Lung (tissue), 16 donors: ENCODE results near the gene GASK1B. TPM values are rescaled to one million over a fixed set of nuclear protein-coding genes. Genes with fewer than 3 reads are reported as not detected.
A peak's percentile ranks its signal among the peaks of the same experiment; 100 is the strongest.

ENCODE experiments used
- ATAC-seq: fragments of 200-7000 bp; cut with Tn5 transposase; one replicate; pipeline ENCODE4 v1.9.1; 2020; ENCODE audit warnings: moderate number of reproducible peaks; ENCODE audit not compliant: insufficient read depth, low FRiP score
- DNase-seq, 3 donors: peaks; one replicate each; pipeline ENCODE4 v3.0.0-alpha.2; 2013 to 2017
- H3K27ac ChIP-seq, 2 donors: one replicate each; pipeline ENCODE4 v1.5.1; 2013; ENCODE audit warnings: mild to moderate bottlenecking in 2 of 2, moderate library complexity in 2 of 2, control low read depth in 1 of 2, inconsistent platforms in 1 of 2, low read depth in 1 of 2, low read length in 1 of 2
- H3K27me3 ChIP-seq, 3 donors: one replicate each; pipeline ENCODE4 v1.5.1; 2013; ENCODE audit warnings: low read length in 2 of 3; ENCODE audit not compliant: control insufficient read depth in 3 of 3, insufficient read depth in 3 of 3
- H3K36me3 ChIP-seq, 4 donors: one replicate each; pipeline ENCODE4 v1.5.1; 2013; ENCODE audit warnings: low read length in 4 of 4, mild to moderate bottlenecking in 1 of 4, moderate library complexity in 1 of 4; ENCODE audit not compliant: control insufficient read depth in 4 of 4, insufficient read depth in 4 of 4
- H3K4me1 ChIP-seq, 5 donors: one replicate each; pipeline ENCODE4 v1.5.1; 2013; ENCODE audit warnings: low read length in 5 of 5, mild to moderate bottlenecking in 2 of 5, moderate library complexity in 1 of 5; ENCODE audit not compliant: control insufficient read depth in 5 of 5, insufficient read depth in 5 of 5
- H3K4me3 ChIP-seq: one replicate; pipeline ENCODE4 v1.5.1; 2013; ENCODE audit warnings: mild to moderate bottlenecking, control low read depth, moderate library complexity
- H3K9ac ChIP-seq, 2 donors: one replicate each; pipeline ENCODE4 v1.5.1; 2013; ENCODE audit warnings: low read length in 2 of 2, control low read depth in 1 of 2; ENCODE audit not compliant: insufficient read depth in 1 of 2
- H3K9me3 ChIP-seq, 4 donors: one replicate each; pipeline ENCODE4 v1.5.1; 2013; ENCODE audit warnings: low read length in 3 of 4, mild to moderate bottlenecking in 1 of 4, moderate library complexity in 1 of 4; ENCODE audit not compliant: control insufficient read depth in 4 of 4, insufficient read depth in 3 of 4
- CTCF ChIP-seq: IDR thresholded peaks from 2 replicates; pipeline ENCODE4 v1.5.1; 2012; ENCODE audit warnings: mild to moderate bottlenecking; ENCODE audit errors: control extremely low read depth, extremely low read depth
- WGBS, 2 donors: extraction: QIAGEN DNeasy Blood & Tissue Kit; methylation state at CpG; one replicate each; pipeline ENCODE4 v1.1.7; 2013; 5-methylcytosine and 5-hydroxymethylcytosine counted together
- long read RNA-seq, 5 donors: transcript quantifications; one replicate each; lab custom pipeline, GENCODE V29; 2026
- polyA plus RNA-seq, 2 donors: library from polyadenylated mRNA; stranded (reverse); fragments of 200-250 nt; gene quantifications; one replicate each; pipeline ENCODE4 v1.2.1, GENCODE V29; 2013
- total RNA-seq, 2 donors: library from RNA; depleted of rRNA in 1 of 2; stranded (reverse); fragments of >200 nt in 1 of 2; gene quantifications; one replicate each; pipeline ENCODE4 v1.2.1, GENCODE V29; 2014 to 2021
- donor health status: control.
- donor health status: control.
- donor health status: Bipolar disorder and iron deficiency.
- donor health status: healthy.
- donor health status: DM: yes; HTN: yes; CAD: no.

Gene GASK1B
- total RNA-seq (10 to 100 TPM; 33.0 to 36.6 TPM), polyA plus RNA-seq (10 to 100 TPM in 1 of 2 donors, 1 to 10 TPM in 1; 3.2 to 27.4 TPM)
- long read RNA-seq, donor 1, partial matches to known transcripts = 0 of 1 reads
- long read RNA-seq, donor 1, other reads (novel, unspliced or antisense) = 0 of 1 reads
- long read RNA-seq, donor 2 = 0 reads
- long read RNA-seq, donor 3 = 0 reads
- long read RNA-seq, donor 4, full-length matches to known transcripts = 2 of 2 reads
- long read RNA-seq, donor 4, partial matches to known transcripts = 0 of 2 reads
- long read RNA-seq, donor 4, other reads (novel, unspliced or antisense) = 0 of 2 reads
- long read RNA-seq, donor 5 = 0 reads

GRCh38 chr4:158172261-158173258 lies at the start of gene GASK1B:
TSS of gene GASK1B (minus strand) at chr4:158173025. CDS start at chr4:158171375, 1,650 bp downstream.
- H3K4me3 ChIP-seq = no peak within 1 kb of the TSS
- DNase-seq = peak; percentile 35 to 78 (median 76)

GRCh38 chr4:158219623-158220022 lies 46.8 kb upstream of the GASK1B start:
- Histone ChIP-seq H3K4me3 (no peak overlapping the region), H3K36me3 (peaks cover 0 to 15% (median 2%) of the 10 kb centered on the region in 4 donors), H3K27me3 (no peaks in the 10 kb centered on the region), H3K9me3 (no peaks in the 10 kb centered on the region), H3K4me1 (peaks cover 0 to 5% (median 0%) of the 10 kb centered on the region in 5 donors), H3K27ac (no peak overlapping the region), H3K9ac (no peak overlapping the region)
- WGBS, 2 donors = 84 to 90% methylated on average over 1 of the region's 1 CpG
- no peak for ATAC-seq
- no peak for DNase-seq
- no peak for TF ChIP-seq CTCF

More at GRCh38 chr4:158172261-158173258, at the start of gene GASK1B:
- H3K4me1 ChIP-seq = peaks cover 0 to 19% (median 9%) of the 10 kb centered on the region in 5 donors
- ATAC-seq = peak; percentile 41
- H3K9ac ChIP-seq = peak within 1 kb of the TSS in 1 of 2 donors; percentile 59
- TF ChIP-seq CTCF = peak; percentile 30
- no peaks in the 10 kb centered on the region for H3K9me3 ChIP-seq
- H3K36me3 ChIP-seq = no peaks in the 10 kb centered on the region
- H3K27ac ChIP-seq = peak within 1 kb of the TSS; percentile 56 to 91
- 7 to 11% methylated on average over 12 of the region's 12 CpGs for WGBS, 2 donors
- H3K27me3 ChIP-seq = no peaks in the 10 kb centered on the region

- ATAC-seq (no peak), DNase-seq (no peak)
- H3K4me3 ChIP-seq = no peak overlapping the region
- no peaks in the 10 kb centered on the region for H3K9me3 ChIP-seq
- peaks cover 0 to 5% (median 0%) of the 10 kb centered on the region in 5 donors for H3K4me1 ChIP-seq
- no peak for TF ChIP-seq CTCF
- no peak overlapping the region for H3K9ac ChIP-seq
- peaks cover 0 to 18% (median 3%) of the 10 kb centered on the region in 4 donors for H3K36me3 ChIP-seq
- no peaks in the 10 kb centered on the region for H3K27me3 ChIP-seq
- 90 to 95% methylated on average over 5 of the region's 5 CpGs for WGBS, 2 donors
- peak overlapping the region in 1 of 2 donors; percentile 70 for H3K27ac ChIP-seq
These were observed 44.9 kb upstream of the GASK1B start for GRCh38 chr4:158217763-158218162.
